Transverse colon (tissue), 4 donors: ENCODE results near the gene ANKFN1.

Experiments
- POLR2AphosphoS5 ChIP-seq, 3 donors: sonication (generic); formaldehyde crosslinking; IDR thresholded peaks; one replicate each; pipeline ENCODE4 v1.6.1; 2016; ENCODE audit warnings: antibody characterized with exemption in 3 of 3
- TF ChIP-seq, protein P1 (sequence below), 5 experiments: fragments of 200-600 bp in 3 of 5; fragments of 450-650 bp in 2 of 5; sonication (generic) in 3 of 5; IDR thresholded peaks; 1 replicate in 2 of 5; 2 replicates in 3 of 5; pipeline ENCODE4 v1.5.1; 2016 to 2017; ENCODE audit warnings: antibody characterized with exemption in 5 of 5, inconsistent platforms in 3 of 5, mild to moderate bottlenecking in 2 of 5, moderate library complexity in 1 of 5

GRCh38 chr17:56358651-56359050 is 205.4 kb downstream of the ANKFN1 start:
- TF ChIP-seq, protein P1, sequence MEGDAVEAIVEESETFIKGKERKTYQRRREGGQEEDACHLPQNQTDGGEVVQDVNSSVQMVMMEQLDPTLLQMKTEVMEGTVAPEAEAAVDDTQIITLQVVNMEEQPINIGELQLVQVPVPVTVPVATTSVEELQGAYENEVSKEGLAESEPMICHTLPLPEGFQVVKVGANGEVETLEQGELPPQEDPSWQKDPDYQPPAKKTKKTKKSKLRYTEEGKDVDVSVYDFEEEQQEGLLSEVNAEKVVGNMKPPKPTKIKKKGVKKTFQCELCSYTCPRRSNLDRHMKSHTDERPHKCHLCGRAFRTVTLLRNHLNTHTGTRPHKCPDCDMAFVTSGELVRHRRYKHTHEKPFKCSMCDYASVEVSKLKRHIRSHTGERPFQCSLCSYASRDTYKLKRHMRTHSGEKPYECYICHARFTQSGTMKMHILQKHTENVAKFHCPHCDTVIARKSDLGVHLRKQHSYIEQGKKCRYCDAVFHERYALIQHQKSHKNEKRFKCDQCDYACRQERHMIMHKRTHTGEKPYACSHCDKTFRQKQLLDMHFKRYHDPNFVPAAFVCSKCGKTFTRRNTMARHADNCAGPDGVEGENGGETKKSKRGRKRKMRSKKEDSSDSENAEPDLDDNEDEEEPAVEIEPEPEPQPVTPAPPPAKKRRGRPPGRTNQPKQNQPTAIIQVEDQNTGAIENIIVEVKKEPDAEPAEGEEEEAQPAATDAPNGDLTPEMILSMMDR (IDR thresholded peaks at IDR 0.05): no peak
- no peak for TF ChIP-seq POLR2AphosphoS5 (IDR thresholded peaks at IDR 0.05)
